Stomach (tissue), 9 donors: Measurements from ENCODE around the gene KCNV2. TPM values are rescaled to one million over a fixed set of nuclear protein-coding genes. Genes with fewer than 3 reads are reported as not detected.
A peak's percentile ranks its signal among the peaks of the same experiment; 100 is the strongest.

Experiments
- DNase-seq, 2 donors: peaks; one replicate each; pipeline versions ENCODE4 v3.0.0 to v3.0.0-alpha.2; 2013 to 2019
- H3K27ac ChIP-seq, 5 donors: fragments of 200-600 bp in 4 of 5; sonication (generic) in 4 of 5; one replicate each; pipeline ENCODE4 v1.5.1; 2013 to 2019; ENCODE audit warnings: mild to moderate bottlenecking in 1 of 5, moderate library complexity in 1 of 5
- H3K27me3 ChIP-seq, 3 donors: fragments of 200-600 bp; sonication (generic); one replicate each; pipeline ENCODE4 v1.5.1; 2017 to 2019; ENCODE audit warnings: mixed run types in 1 of 3
- H3K36me3 ChIP-seq, 4 donors: fragments of 200-600 bp; sonication (generic); 1 replicate in 3 of 4; 2 replicates in 1 of 4; pipeline ENCODE4 v1.5.1; 2016 to 2019
- H3K4me1 ChIP-seq, 4 donors: fragments of 200-600 bp; sonication (generic); one replicate each; pipeline ENCODE4 v1.5.1; 2016 to 2019
- H3K4me3 ChIP-seq, 4 donors: fragments of 200-600 bp; sonication (generic) in 3 of 4; one replicate each; pipeline ENCODE4 v1.5.1; 2016 to 2019; ENCODE audit warnings: mild to moderate bottlenecking in 1 of 4
- H3K9me3 ChIP-seq, 4 donors: fragments of 200-600 bp; sonication (generic); one replicate each; pipeline ENCODE4 v1.5.1; 2016 to 2019
- CTCF ChIP-seq, 7 experiments: fragments of 450-650 bp in 4 of 7; fragments of 200-600 bp in 3 of 7; sonication (generic) in 3 of 7; IDR thresholded peaks; one replicate each; pipeline ENCODE4 v1.5.1; 2016 to 2019; ENCODE audit warnings: antibody characterized with exemption in 7 of 7, control low read depth in 2 of 7, mild to moderate bottlenecking in 1 of 7
- EP300 ChIP-seq: sonication (generic); formaldehyde crosslinking; IDR thresholded peaks from one replicate; pipeline ENCODE4 v1.6.1; 2017; ENCODE audit warnings: antibody characterized with exemption
- POLR2A ChIP-seq, 4 donors: fragments of 450-650 bp; IDR thresholded peaks; one replicate each; pipeline ENCODE4 v1.6.1; 2016; ENCODE audit warnings: antibody characterized with exemption in 4 of 4, control low read depth in 2 of 4, mild to moderate bottlenecking in 1 of 4, moderate library complexity in 1 of 4
- POLR2AphosphoS5 ChIP-seq, 3 donors: sonication (generic); formaldehyde crosslinking; IDR thresholded peaks; one replicate each; pipeline ENCODE4 v1.6.1; 2016; ENCODE audit warnings: antibody characterized with exemption in 3 of 3
- WGBS, 5 donors: extraction: QIAGEN DNeasy Blood & Tissue Kit in 3 of 5; methylation state at CpG; one replicate each; pipeline versions ENCODE4 v1.1.5 to v1.1.7; 2013 to 2018; 5-methylcytosine and 5-hydroxymethylcytosine counted together
- intact Hi-C: fragments of 100-400 bp; cut with DNase I; formaldehyde crosslinking; loops from one replicate; pipeline ENCODE4 v1.15.1; 2023; ENCODE audit warnings: low total_unique reads
- polyA plus RNA-seq, 3 donors: library from polyadenylated mRNA; stranded (reverse); fragments of 200-250 nt; gene quantifications; one replicate each; pipeline ENCODE4 v1.2.3, GENCODE V29; 2013
- total RNA-seq, 5 donors: library from RNA; depleted of rRNA; stranded (reverse); fragments of >200 nt; gene quantifications; one replicate each; pipeline versions ENCODE4 v1.1.0 to v1.2.3, GENCODE V29; 2014 to 2016
- donor health status: healthy with polysubstance abuse.
- donor health status: Bipolar disorder and iron deficiency.
- donor health status: healthy.

The KCNV2 gene
- total and polyA plus RNA-seq, 8 donors, result not detected

DNA sequence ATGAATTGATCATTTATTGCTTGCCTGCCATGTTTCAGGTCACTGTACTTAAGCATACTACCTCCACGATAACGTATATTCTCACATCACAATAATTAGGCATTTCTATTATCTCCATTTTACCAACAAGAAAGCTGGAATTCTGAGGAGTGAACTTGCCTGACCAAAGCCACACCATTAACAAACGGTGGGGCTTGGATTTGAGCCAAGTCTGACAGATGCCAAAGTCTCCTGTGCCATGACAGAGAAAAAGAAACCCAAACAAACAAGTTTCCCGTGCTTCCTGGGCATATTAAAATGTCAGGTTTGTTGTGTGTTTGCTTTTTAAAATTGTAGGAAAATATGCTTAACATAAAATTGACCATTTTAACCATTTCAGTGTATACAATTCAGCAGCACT, 40.8 kb upstream of the KCNV2 start:
- peak; percentile 41 to 53 for DNase-seq
- Histone ChIP-seq H3K4me1 (peaks cover 0 to 15% (median 10%) of the 10 kb centered on the region in 4 donors), H3K36me3 (no peaks in the 10 kb centered on the region), H3K27ac (no peak overlapping the region), H3K4me3 (no peak overlapping the region), H3K27me3 (no peaks in the 10 kb centered on the region), H3K9me3 (no peaks in the 10 kb centered on the region)
- intact Hi-C loops, result no loop called here
- WGBS, 5 donors, result 22 to 46% (median 35%) methylated on average over 4 of the region's 4 CpGs
- TF ChIP-seq POLR2A (IDR thresholded peaks at IDR 0.05), result no peak
- no peak for TF ChIP-seq POLR2AphosphoS5 (IDR thresholded peaks at IDR 0.05)
- no peak for TF ChIP-seq EP300
- no peak for TF ChIP-seq CTCF (IDR thresholded peaks at IDR 0.05)

- H3K27me3 ChIP-seq, result no peaks in the 10 kb centered on the region
- intact Hi-C loops, result no loop called here
- H3K27ac ChIP-seq, result peak overlapping the region in 1 of 5 donors; percentile 13
- no peaks in the 10 kb centered on the region for H3K9me3 ChIP-seq
- TF ChIP-seq POLR2A (IDR thresholded peaks at IDR 0.05) (no peak), POLR2AphosphoS5 (IDR thresholded peaks at IDR 0.05) (no peak), CTCF (IDR thresholded peaks at IDR 0.05) (no peak), EP300 (no peak)
- H3K36me3 ChIP-seq, result no peaks in the 10 kb centered on the region
- 63 to 70% (median 67%) methylated on average over 5 of the region's 5 CpGs for WGBS, 5 donors
- H3K4me1 ChIP-seq, result peaks cover 0 to 15% (median 10%) of the 10 kb centered on the region in 4 donors
- H3K4me3 ChIP-seq, result no peak overlapping the region
- peak in 1 of 2 donors; percentile 19 for DNase-seq
Observed at GRCh38 chr9:2677915-2678889, 39.1 kb upstream of the KCNV2 start.

GRCh38 chr9:2679011-2679410, 38.3 kb upstream of the KCNV2 start:
- H3K4me1 ChIP-seq, result peaks cover 0 to 15% (median 10%) of the 10 kb centered on the region in 4 donors

GRCh38 chr9:2681981-2682380, 35.3 kb upstream of the KCNV2 start:
- no peak overlapping the region for H3K27ac ChIP-seq
- TF ChIP-seq POLR2AphosphoS5 (IDR thresholded peaks at IDR 0.05), result no peak
- TF ChIP-seq CTCF (IDR thresholded peaks at IDR 0.05), result no peak
- no peak overlapping the region for H3K4me3 ChIP-seq
- no peaks in the 10 kb centered on the region for H3K9me3 ChIP-seq
- H3K36me3 ChIP-seq, result no peaks in the 10 kb centered on the region
- no peaks in the 10 kb centered on the region for H3K27me3 ChIP-seq
- WGBS, 5 donors, result 53 to 94% (median 81%) methylated on average over 1 of the region's 1 CpG
- DNase-seq, result no peak
- peaks cover 0 to 15% (median 7%) of the 10 kb centered on the region in 4 donors for H3K4me1 ChIP-seq
- intact Hi-C loops, result no loop called here

More at GRCh38 chr9:2679011-2679410, 38.3 kb upstream of the KCNV2 start:
- H3K27ac ChIP-seq, result no peak overlapping the region
- no peaks in the 10 kb centered on the region for H3K9me3 ChIP-seq
- no peaks in the 10 kb centered on the region for H3K36me3 ChIP-seq
- H3K27me3 ChIP-seq, result no peaks in the 10 kb centered on the region
- no peak overlapping the region for H3K4me3 ChIP-seq
- DNase-seq, result no peak
- no peak for TF ChIP-seq POLR2A (IDR thresholded peaks at IDR 0.05)
- no peak for TF ChIP-seq EP300
- no peak for TF ChIP-seq CTCF (IDR thresholded peaks at IDR 0.05)
- TF ChIP-seq POLR2AphosphoS5 (IDR thresholded peaks at IDR 0.05), result no peak
- intact Hi-C loops, result no loop called here
- WGBS, 5 donors, result 87 to 93% (median 91%) methylated on average over 2 of the region's 2 CpGs
